ENCODE results near the gene CEP295NL.

CEP295NL gene

GRCh38 chr17:78844301-78845005 lies 58.5 kb downstream of the CEP295NL start:
- DNase-seq (ENCODE audit: low read depth): no peak

GRCh38 chr17:78842881-78843565 lies 60.0 kb downstream of the CEP295NL start:
- H3K4me3 ChIP-seq (ENCODE audit: low read depth, low read length): no peak overlapping the region
- DNase-seq (ENCODE audit: low read depth): no peak

More at GRCh38 chr17:78844301-78845005, 58.5 kb downstream of the CEP295NL start:
- H3K4me3 ChIP-seq (ENCODE audit: low read depth, low read length): no peak overlapping the region

- peak; percentile 97 for DNase-seq (ENCODE audit: low read depth)
- H3K4me3 ChIP-seq (ENCODE audit: low read depth, low read length): peak within 1 kb of the TSS; percentile 87
Observed at GRCh38 chr17:78840780-78841611, 62.0 kb downstream of the CEP295NL start, which contains the start of gene USP36. Gene USP36 (minus strand): TSS chr17:78840814. CDS start chr17:78836363, 4,451 bp downstream.
